Kidney capillary endothelial cell (primary cell): ENCODE data around the gene TBK1.

Source experiments
- DNase-seq: peaks from one replicate; pipeline ENCODE4 v3.0.0-alpha.2; 2018; ENCODE audit warnings: low spot score

Gene TBK1

DNA sequence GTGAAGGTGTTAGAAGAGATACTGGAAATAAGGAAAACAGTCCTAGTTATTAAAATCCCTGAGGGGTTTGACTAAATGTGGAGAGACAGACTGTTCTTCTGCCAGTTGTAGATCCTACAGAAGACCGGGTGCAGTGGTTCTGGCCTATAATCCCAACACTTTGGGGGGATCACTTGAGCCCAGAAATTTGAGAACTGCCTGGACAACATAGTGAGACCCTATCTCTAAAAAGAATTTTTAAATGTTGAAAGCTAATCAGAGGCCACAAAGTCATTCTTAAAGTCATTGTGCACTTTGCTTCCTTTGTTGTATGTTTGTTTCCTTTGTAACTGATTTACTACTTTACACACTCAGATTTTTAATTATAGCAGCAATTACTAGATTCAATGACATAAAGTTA lies 97.2 kb downstream of the TBK1 start:
- DNase-seq = no peak

DNA sequence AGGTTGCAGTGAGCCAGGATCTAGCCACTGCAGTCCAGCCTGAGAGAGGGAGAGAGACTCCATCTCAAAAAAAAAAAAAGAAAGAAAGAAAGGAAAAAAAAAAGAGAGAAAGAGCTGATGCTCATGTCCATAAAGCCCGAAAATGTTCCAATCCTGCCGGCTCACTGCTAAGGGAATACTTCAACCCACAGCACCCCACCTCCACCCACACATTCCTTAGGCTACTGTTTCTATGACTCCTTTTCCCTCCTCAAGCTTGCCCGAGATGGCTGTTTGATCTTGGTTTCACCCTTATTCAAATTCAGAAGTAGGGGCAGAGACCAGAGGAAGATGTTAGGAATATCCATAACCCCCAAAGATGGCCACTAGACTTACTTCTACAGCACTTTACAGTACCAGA lies 98.8 kb downstream of the TBK1 start:
- DNase-seq = no peak

DNA sequence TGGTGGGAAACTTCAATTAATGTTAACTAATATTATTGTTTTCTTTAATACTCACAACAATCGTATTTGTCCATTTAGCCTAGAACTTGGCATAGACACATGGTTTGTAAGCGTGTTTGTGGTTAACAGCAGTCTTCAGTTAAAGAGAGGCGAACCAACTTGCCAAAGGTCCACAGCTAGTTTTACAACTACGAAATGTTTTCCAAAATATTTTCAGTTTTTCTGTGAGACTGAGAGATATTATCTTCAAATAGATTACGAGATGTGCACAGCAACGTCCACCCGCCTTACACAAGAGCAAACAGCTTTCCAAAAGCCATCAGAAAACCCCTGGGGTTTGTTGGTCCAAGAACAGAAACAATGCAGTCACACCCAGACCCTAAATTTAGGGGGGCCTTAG lies 99.8 kb downstream of the TBK1 start:
- DNase-seq = no peak
